Activated T-cell treated with anti-CD3 and anti-CD28 coated beads, Interleukin-2, amount 50 U/mL, for 4 hours (primary cell): ENCODE data around the gene HERC3. TPM values are rescaled to one million over a fixed set of nuclear protein-coding genes. Genes with fewer than 3 reads are reported as not detected.

ENCODE experiments used
- ATAC-seq, 2 donors: fragments of 200-7000 bp; cut with Tn5 transposase; one replicate each; pipeline ENCODE4 v1.10.0; 2021
- DNase-seq: peaks from one replicate; pipeline ENCODE4 v3.0.0-alpha.2; 2020
- H3K27me3 Mint-ChIP-seq: one replicate; pipeline ENCODE4 v1.8.0; 2021; ENCODE audit warnings: low read depth, mixed read lengths
- H3K36me3 Mint-ChIP-seq: one replicate; pipeline ENCODE4 v1.8.0; 2022; ENCODE audit warnings: mixed read lengths; ENCODE audit not compliant: insufficient read depth
- H3K4me1 Mint-ChIP-seq: one replicate; pipeline ENCODE4 v1.8.0; 2021; ENCODE audit warnings: low read depth, mixed read lengths
- H3K4me3 Mint-ChIP-seq: one replicate; pipeline ENCODE4 v1.8.0; 2021; ENCODE audit warnings: mild to moderate bottlenecking, moderate library complexity, mixed read lengths
- H3K9me3 Mint-ChIP-seq: one replicate; pipeline ENCODE4 v1.8.0; 2021; ENCODE audit warnings: mixed read lengths
- total RNA-seq, 3 donors: library from RNA; stranded (reverse); gene quantifications; one replicate each; pipeline ENCODE4 v1.2.1, GENCODE V29; 2021

HERC3 gene
- total RNA-seq, 3 donors from 2014 or later = 11.4 to 13.6 (median 13.3) TPM

DNA sequence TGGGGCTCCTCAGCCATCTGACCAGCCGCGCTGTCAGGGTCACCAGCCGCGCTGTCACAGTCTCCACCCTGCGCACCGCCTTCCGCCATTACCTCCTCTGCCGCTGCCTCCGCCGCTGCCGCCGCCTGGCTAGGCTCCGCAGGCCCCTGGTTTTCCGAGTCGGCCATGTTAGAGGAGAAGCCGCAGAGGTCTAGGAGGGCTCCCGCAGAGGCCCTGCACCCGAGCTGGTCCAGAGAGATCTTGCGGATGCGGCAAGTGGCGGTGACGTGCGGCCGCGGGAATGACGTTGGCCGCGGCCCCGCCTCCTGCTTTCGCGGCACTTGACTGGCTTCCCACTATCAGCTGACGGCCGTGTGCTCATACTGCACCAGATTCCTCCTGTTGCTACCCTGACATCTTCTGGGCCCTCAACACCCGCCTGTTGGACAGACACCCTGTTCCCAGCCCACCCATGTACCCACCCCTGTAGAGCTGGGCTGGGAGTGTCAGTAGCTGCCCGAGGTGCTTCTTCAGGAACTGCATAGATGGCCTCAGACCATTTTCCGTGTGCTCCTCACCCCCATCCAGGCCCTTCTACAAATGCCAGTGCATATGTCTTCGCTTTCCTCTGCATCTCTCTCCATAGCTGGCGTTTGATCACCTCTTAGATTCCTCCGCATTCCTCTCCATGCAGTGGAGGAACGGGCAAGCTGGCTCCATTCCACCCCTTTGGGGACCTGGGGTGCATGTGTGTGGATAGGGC is 105.5 kb downstream of the HERC3 start, which contains the start of gene NAP1L5:
NAP1L5 (minus strand) TSS at position 242 of the 742 bp plus-strand sequence; CDS start at position 167, 75 bp downstream.
- ATAC-seq = peak; percentile 89 to 95
- no peaks in the 10 kb centered on the region for H3K27me3 Mint-ChIP-seq

DNA sequence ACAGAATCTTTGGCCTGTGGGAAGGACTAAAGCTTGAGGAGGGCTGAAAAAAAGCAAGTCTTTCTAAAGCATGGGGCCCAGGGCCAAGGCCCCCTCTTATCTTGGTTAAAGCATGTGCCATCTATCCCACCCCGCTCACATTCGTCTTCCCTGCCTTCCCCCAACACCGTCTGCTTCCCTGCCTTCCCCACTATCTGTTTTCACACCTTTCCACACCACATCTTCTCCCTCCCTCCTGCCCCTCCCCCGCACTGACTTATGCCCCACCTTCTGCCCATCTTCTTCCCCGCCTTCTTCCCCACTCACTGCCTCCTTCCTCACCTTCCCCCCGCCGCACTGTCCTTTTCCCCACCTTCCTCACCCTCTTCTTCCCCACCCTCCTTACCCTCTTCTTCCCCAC is 106.2 kb downstream of the HERC3 start:
- Mint-ChIP-seq H3K9me3 (no peaks in the 10 kb centered on the region), H3K4me3 (no peak overlapping the region), H3K27me3 (no peaks in the 10 kb centered on the region), H3K4me1 (peaks cover 12% of the 10 kb centered on the region), H3K36me3 (peaks cover 17% of the 10 kb centered on the region)
- no peak for DNase-seq
- ATAC-seq = no peak

More for the DNA sequence above, 105.5 kb downstream of the HERC3 start, which contains the start of gene NAP1L5:
- H3K4me1 Mint-ChIP-seq = peaks cover 12% of the 10 kb centered on the region
- H3K9me3 Mint-ChIP-seq = no peaks in the 10 kb centered on the region
- H3K4me3 Mint-ChIP-seq = peak within 1 kb of the TSS; percentile 87
- H3K36me3 Mint-ChIP-seq = peaks cover 15% of the 10 kb centered on the region
- peak; percentile 52 for DNase-seq

DNA sequence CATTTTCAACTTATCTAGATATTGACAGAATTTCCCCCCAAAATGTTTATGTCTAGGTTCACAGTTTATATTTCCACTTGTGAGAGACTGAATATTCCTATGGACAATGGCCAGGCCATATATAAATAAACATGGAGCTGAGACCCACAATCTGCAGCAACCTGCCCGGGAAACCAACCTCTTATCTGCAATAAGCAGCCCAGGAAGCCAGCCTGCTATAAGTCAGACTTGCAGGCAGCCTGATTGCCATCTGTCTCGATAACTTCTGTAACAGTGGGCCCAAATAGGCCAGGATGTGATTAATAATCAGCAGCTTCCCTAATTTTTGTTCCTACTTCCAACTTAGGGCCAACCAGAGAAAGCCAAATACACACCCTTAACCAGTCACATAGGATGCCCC is 110.5 kb downstream of the HERC3 start:
- no peaks in the 10 kb centered on the region for H3K27me3 Mint-ChIP-seq
- H3K4me3 Mint-ChIP-seq = no peak overlapping the region
- ATAC-seq = no peak
- H3K36me3 Mint-ChIP-seq = peaks cover 37% of the 10 kb centered on the region
- peaks cover 4% of the 10 kb centered on the region for H3K4me1 Mint-ChIP-seq
- no peaks in the 10 kb centered on the region for H3K9me3 Mint-ChIP-seq
- DNase-seq = no peak

DNA sequence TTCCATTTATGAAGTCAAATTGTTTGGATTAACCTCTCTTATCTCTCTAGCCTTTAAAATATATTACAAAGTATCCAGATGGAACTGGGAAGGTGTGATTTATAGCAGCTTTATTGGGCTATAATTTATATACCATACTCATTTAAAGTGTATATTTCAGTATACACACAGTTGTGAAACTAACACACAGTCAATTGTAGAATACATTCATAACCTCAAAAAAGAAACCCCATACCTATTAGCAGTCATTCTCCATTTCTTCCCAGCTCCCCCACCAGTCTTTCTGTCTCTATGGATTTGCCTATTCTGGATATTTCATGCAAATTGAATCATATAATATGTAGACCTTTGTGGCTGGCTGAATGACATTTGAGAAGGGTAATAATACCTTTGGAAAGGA is 112.9 kb downstream of the HERC3 start:
- DNase-seq (no peak), ATAC-seq (no peak)
- no peaks in the 10 kb centered on the region for H3K9me3 Mint-ChIP-seq
- H3K27me3 Mint-ChIP-seq = no peaks in the 10 kb centered on the region
- H3K36me3 Mint-ChIP-seq = peaks cover 46% of the 10 kb centered on the region
- H3K4me1 Mint-ChIP-seq = peaks cover 3% of the 10 kb centered on the region
- H3K4me3 Mint-ChIP-seq = no peak overlapping the region

DNA sequence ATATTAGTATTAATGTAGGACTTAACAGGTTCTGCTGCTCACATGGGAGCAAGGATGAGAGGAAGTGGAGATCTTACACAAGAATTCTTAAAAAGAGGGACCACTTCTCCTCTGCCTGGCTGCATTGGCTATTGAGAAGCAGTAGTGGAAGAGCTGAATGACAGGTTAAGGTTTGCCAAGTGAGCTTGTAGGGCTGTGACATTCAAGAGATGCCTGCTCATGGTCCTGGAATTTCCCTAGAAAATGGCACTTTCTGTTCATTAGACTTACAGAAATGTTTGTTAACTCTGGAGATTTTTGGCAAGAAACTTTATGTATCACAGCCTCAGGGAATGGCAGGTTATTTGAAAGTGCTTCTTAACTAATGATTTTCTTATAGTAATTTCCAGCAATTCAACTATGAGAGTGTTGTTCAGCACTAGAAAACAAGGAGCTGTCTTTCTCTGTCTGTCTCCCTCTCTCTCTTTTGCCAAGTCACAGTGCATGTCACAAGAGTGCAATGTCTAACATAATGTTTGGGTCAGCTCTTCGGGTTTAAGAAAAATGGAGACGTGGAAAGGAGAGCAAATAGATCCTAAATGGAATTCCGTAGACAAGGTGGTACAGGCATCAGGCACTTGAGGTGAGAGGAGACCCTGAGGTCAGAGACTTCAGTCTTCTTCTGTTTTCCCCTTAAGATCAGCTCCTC is 113.7 kb downstream of the HERC3 start:
- no peak overlapping the region for H3K4me3 Mint-ChIP-seq
- peaks cover 52% of the 10 kb centered on the region for H3K36me3 Mint-ChIP-seq
- peaks cover 3% of the 10 kb centered on the region for H3K4me1 Mint-ChIP-seq
- H3K9me3 Mint-ChIP-seq = no peaks in the 10 kb centered on the region
- ATAC-seq = no peak
- no peak for DNase-seq
- no peaks in the 10 kb centered on the region for H3K27me3 Mint-ChIP-seq

DNA sequence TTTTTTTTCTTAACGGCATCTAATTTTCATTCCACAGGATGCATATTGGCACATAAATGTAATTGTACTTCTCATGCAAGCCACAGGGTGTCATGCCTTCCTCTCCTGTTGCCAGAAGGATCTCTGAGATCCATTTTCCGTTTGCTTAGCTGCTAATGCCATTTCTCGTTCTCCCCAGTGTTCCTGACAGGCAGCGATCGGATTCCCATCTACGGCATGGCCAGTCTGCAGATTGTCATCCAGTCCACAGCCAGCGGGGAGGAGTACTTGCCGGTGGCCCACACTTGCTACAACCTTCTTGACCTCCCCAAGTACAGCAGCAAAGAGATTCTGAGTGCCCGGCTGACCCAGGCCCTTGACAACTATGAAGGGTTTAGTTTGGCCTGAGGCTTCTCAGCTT is 114.3 kb downstream of the HERC3 start:
- H3K36me3 Mint-ChIP-seq = peaks cover 55% of the 10 kb centered on the region
- peaks cover 3% of the 10 kb centered on the region for H3K4me1 Mint-ChIP-seq
- ATAC-seq (no peak), DNase-seq (no peak)
- no peaks in the 10 kb centered on the region for H3K27me3 Mint-ChIP-seq
- no peak overlapping the region for H3K4me3 Mint-ChIP-seq
- H3K9me3 Mint-ChIP-seq = peaks cover under 1% of the 10 kb centered on the region

DNA sequence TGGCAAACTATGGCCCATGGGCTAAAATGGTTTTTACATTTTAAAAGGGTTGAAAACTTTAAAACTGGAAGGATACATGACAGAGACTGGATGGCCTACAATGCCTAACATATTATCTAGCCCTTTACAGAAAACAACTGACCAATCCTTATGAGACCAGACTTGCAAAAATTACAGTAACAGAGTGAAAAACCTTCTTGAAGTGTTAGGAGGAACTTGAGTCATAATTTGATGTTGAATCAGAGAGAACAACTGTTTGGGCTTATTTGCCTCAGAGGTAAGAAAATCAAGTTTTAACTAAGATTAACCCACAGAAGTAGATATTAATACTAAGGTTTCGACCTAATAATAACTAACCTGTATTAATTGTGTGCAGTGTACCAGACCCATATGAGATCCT is 117.7 kb downstream of the HERC3 start:
- peaks cover 11% of the 10 kb centered on the region for H3K9me3 Mint-ChIP-seq
- H3K27me3 Mint-ChIP-seq = no peaks in the 10 kb centered on the region
- peak in 1 of 2 donors; percentile 28 for ATAC-seq
- no peak for DNase-seq
- peaks cover 4% of the 10 kb centered on the region for H3K4me1 Mint-ChIP-seq
- peaks cover 69% of the 10 kb centered on the region for H3K36me3 Mint-ChIP-seq
- no peak overlapping the region for H3K4me3 Mint-ChIP-seq

DNA sequence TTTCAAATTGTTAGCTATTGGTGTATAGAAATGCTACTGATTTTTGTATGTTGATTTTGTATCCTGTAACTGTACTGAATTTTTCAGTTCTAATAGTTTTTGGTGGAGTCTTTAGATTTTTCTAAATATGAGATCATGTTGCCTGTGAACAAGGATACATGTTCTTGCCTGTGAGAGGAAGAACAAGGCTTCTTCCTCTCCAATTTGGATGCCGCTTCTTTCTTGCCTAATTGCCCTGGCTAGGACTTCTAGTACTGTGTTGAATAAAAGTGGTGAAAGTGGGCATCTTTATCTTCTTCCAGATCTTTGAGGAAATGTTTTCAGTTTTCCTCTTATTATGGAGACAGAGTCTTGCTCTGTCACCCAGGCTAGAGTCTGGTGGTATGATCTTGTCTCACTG is 121.5 kb downstream of the HERC3 start:
- H3K4me3 Mint-ChIP-seq = no peak overlapping the region
- peaks cover 4% of the 10 kb centered on the region for H3K4me1 Mint-ChIP-seq
- no peaks in the 10 kb centered on the region for H3K27me3 Mint-ChIP-seq
- peaks cover 80% of the 10 kb centered on the region for H3K36me3 Mint-ChIP-seq
- ATAC-seq = no peak
- H3K9me3 Mint-ChIP-seq = peaks cover 31% of the 10 kb centered on the region
- DNase-seq = no peak

DNA sequence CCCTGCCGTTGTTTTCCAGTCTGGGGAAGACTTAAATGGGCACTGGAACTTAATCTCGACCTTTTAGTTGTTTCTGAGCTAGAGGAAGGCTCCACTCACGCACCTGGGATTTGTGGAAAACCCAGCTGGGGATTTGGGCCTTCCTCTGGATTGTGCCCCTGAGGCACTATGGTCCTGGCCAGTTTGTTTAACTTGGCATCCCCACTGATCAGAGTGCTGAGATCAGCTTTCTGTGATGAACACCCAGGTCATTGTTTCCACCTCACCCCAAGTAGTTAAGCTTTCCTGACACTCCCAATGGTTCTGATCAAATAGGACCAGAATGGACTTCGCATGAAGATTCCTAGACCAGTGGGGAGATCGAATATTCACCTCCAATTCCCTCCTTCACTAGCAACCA is 125.8 kb downstream of the HERC3 start:
- DNase-seq (no peak), ATAC-seq (no peak)
- H3K27me3 Mint-ChIP-seq = no peaks in the 10 kb centered on the region
- H3K4me1 Mint-ChIP-seq = peaks cover 2% of the 10 kb centered on the region
- peaks cover 63% of the 10 kb centered on the region for H3K36me3 Mint-ChIP-seq
- H3K4me3 Mint-ChIP-seq = no peak overlapping the region
- H3K9me3 Mint-ChIP-seq = peaks cover 20% of the 10 kb centered on the region

DNA sequence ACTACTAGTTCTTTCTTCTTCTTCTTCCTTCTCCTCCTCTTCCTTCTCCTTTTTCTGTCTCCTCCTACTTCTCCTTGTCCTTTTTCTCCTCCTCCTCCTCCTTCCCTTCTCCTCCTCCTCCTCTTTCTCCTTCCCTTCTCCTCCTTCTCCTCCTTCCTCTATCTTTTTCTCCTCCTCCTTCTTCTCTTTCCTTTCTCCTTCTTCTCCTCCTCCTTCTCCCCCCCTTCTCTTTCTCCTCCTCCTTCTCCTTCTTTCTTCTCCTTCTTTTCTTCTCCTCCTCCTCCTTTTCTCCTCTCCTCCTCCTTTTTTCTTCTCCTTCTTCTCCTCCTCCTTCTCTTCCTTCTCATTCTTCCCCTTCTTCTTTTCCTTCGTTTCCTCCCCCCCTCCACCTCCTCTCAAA is 127.1 kb downstream of the HERC3 start:
- peaks cover 57% of the 10 kb centered on the region for H3K36me3 Mint-ChIP-seq
- H3K9me3 Mint-ChIP-seq = peaks cover 20% of the 10 kb centered on the region
- no peaks in the 10 kb centered on the region for H3K27me3 Mint-ChIP-seq
- DNase-seq (no peak), ATAC-seq (no peak)
- H3K4me3 Mint-ChIP-seq = no peak overlapping the region
- peaks cover 2% of the 10 kb centered on the region for H3K4me1 Mint-ChIP-seq

DNA sequence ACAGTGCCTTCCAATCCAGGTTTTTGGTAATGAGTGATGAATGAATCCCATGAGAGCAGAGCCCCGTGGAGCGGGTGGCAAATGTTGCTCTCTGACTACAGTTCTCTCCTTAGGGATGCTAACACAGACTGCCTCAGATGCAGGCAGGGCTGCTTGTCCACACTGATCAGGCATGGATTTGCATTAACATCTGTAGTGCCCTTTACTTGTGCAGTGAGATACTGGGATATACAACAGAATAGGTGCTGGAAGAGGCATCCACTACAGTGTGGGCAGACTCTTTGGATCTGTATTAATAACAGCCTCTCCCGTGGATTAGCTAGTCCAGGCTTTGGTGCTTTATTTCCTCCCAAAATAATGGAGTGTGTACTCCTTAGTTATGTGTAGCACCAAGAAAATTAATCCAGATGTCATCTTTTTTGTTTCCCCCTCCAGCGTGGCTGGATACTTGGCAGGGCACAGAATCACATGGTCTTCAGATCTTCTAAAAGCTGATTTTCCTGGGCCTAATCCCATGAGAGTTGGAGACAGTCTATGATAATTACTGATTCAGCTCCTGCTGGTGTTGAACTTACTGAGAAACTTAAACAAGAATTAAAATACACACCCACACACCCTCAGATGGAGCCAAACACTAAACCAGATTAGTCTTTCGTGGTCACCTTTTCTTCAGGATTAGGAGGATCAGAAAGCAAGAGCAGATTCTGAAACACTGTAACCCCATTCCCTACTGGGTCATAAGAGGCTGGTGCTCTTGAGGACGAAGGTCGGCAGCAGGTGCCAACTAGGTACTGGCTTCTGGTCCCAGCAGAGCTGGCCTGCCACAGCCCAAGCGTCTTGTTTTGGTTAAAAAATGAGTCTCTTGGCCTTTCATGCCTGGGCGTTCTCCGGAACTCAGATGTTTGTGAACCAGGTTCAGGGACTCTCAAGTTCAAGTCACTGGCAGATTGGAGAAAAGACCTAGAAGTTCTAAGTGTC is 128.5 kb downstream of the HERC3 start:
- no peaks in the 10 kb centered on the region for H3K27me3 Mint-ChIP-seq
- DNase-seq = no peak
- H3K4me1 Mint-ChIP-seq = no peaks in the 10 kb centered on the region
- no peak overlapping the region for H3K4me3 Mint-ChIP-seq
- H3K36me3 Mint-ChIP-seq = peaks cover 47% of the 10 kb centered on the region
- H3K9me3 Mint-ChIP-seq = peaks cover 19% of the 10 kb centered on the region
- ATAC-seq = no peak

DNA sequence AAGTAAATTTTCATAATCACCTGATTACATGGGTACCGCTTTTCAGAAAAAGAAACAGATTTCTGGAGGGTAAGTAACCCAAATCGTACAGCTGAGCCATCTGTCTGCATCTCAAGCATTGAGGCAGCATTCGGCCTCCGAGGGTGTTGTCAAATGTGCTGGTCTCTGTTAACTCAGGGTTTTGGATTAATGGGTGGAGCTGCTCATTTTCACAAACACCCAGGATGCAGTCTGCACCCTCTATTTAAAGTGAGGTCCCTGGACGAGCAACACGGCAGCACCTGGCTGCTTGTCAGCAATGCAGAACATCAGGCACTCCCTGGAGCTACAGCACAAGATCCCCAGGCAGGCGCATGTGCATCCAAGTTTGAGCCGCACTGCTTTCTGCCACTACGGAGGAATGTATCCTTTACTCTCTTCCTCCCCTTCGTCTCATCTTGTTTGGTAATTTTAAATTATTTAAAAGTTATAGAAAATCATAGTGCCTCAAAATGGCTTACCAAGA is 130.0 kb downstream of the HERC3 start:
- DNase-seq = no peak
- peaks cover 40% of the 10 kb centered on the region for H3K36me3 Mint-ChIP-seq

DNA sequence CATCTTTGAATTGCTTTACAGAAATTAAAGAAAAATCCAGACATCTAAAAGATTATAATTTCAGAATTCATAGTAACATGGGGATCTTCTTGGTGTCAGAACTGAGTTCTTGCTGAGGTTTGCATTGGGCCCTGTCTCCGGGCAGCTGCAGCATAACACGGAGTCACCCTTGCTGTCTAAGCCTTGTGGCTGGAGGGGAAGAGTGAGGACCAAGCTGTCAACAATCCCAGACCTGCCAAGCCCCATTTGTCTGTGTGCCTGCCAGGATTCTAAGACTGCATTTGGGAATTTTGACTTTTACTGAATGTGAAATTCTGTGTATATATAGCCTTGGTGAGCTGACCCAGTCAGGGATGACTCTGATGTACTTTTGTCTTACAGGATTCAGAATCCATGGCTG is 130.5 kb downstream of the HERC3 start:
- Mint-ChIP-seq H3K27me3 (no peaks in the 10 kb centered on the region), H3K9me3 (peaks cover under 1% of the 10 kb centered on the region), H3K4me1 (no peaks in the 10 kb centered on the region), H3K4me3 (no peak overlapping the region), H3K36me3 (peaks cover 39% of the 10 kb centered on the region)
- no peak for DNase-seq
- no peak for ATAC-seq

More for the DNA sequence above, 130.0 kb downstream of the HERC3 start:
- no peak overlapping the region for H3K4me3 Mint-ChIP-seq
- H3K27me3 Mint-ChIP-seq = no peaks in the 10 kb centered on the region
- H3K9me3 Mint-ChIP-seq = peaks cover 5% of the 10 kb centered on the region
- H3K4me1 Mint-ChIP-seq = no peaks in the 10 kb centered on the region
- ATAC-seq = no peak

DNA sequence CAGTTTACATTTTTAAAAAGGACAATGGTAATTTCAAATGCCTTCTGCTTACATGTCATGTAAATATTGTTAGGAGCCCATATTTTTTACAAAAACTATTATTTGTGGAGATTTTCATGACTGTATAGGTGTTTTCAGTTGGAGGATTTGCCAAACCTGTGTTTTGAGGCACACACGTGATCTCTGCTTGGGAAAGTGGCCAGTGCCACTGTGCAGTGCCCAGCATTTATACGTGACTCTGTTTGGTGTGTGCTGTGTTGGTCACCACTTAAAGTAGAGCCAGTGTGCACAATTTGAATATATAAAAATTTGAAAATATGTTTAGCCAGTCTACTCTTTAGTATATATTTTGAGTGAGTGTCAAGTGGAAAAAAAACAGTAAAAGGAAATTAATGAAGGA is 132.1 kb downstream of the HERC3 start:
- ATAC-seq (no peak), DNase-seq (no peak)
- Mint-ChIP-seq H3K4me3 (no peak overlapping the region), H3K27me3 (no peaks in the 10 kb centered on the region), H3K9me3 (no peaks in the 10 kb centered on the region), H3K4me1 (no peaks in the 10 kb centered on the region), H3K36me3 (peaks cover 27% of the 10 kb centered on the region)
